ACC112 (cell line): ENCODE results near the gene DCUN1D2.

Source experiments
- H2AFZ ChIP-seq: fragments of 200-600 bp; sonication (generic); one replicate; pipeline ENCODE4 v1.6.0; 2017; ENCODE audit warnings: antibody characterized with exemption, low read length; ENCODE audit not compliant: unreplicated experiment
- H3K27ac ChIP-seq: fragments of 200-600 bp; sonication (generic); 2 replicates; pipeline ENCODE4 v1.5.1; 2014; ENCODE audit warnings: low read depth, mild to moderate bottlenecking, antibody characterized with exemption, low read length, moderate library complexity
- H3K27me3 ChIP-seq: fragments of 200-600 bp; sonication (generic); 2 replicates; pipeline ENCODE4 v1.6.1; 2014; ENCODE audit warnings: mild to moderate bottlenecking, antibody characterized with exemption, low read length, moderate library complexity, mixed read lengths; ENCODE audit not compliant: insufficient read depth
- H3K36me3 ChIP-seq: fragments of 200-600 bp; sonication (generic); 2 replicates; pipeline ENCODE4 v1.6.1; 2016; ENCODE audit warnings: mild to moderate bottlenecking, antibody characterized with exemption, low read length, moderate library complexity, mixed read lengths; ENCODE audit not compliant: insufficient read depth
- H3K4me1 ChIP-seq: fragments of 200-600 bp; sonication (generic); one replicate; pipeline ENCODE4 v1.6.1; 2016; ENCODE audit warnings: low read length, mixed read lengths; ENCODE audit not compliant: insufficient read depth, unreplicated experiment, control insufficient read depth
- H3K4me3 ChIP-seq: fragments of 200-600 bp; sonication (generic); 2 replicates; pipeline ENCODE4 v1.5.1; 2014; ENCODE audit warnings: mild to moderate bottlenecking, low read depth, low read length
- H3K79me2 ChIP-seq: fragments of 200-600 bp; sonication (generic); one replicate; pipeline ENCODE4 v1.6.0; 2016; ENCODE audit warnings: low read length; ENCODE audit not compliant: control insufficient read depth, unreplicated experiment, insufficient read depth

DCUN1D2 gene

DNA sequence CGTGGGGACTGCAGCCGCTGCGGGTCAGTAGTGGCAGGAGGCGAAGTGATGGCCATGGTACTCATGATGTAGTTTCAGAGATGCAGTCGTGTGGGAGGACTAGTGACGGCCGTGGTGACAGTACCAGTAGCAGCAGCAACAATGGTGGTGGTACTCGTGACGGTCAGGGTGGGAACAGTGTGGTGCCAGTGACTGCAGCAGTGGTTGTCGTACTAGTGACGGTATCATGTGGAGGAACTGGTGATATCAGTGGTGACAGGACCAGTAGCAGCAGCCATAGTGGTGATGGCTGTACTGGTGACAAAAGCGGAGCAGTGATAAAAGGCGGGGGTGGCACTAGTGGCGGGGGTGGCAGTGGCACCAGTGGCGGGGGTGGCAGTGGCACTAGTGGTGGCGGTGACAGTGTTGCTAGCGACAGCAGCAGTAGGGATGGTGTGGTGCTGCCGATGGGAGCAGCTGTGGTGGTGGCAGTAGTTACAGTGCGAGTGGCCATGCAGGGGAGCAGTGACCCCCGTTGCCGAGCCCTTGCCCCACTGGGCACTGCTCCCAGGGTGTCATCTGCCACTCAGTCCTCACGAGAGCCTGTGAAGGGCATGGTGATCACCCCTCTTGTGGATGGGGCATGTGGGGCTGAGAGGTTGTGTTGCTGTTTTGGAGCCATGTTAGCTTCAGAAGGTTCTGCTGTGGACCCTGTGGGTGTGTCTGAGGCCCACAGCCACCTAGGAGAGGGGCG, 60.0 kb downstream of the DCUN1D2 start:
- Histone ChIP-seq H3K36me3 (no peaks in the 10 kb centered on the region), H3K79me2 (no peaks in the 10 kb centered on the region), H3K4me3 (no peak overlapping the region), H2AFZ (no peak overlapping the region), H3K4me1 (no peaks in the 10 kb centered on the region), H3K27me3 (no peaks in the 10 kb centered on the region), H3K27ac (no peak overlapping the region)

DNA sequence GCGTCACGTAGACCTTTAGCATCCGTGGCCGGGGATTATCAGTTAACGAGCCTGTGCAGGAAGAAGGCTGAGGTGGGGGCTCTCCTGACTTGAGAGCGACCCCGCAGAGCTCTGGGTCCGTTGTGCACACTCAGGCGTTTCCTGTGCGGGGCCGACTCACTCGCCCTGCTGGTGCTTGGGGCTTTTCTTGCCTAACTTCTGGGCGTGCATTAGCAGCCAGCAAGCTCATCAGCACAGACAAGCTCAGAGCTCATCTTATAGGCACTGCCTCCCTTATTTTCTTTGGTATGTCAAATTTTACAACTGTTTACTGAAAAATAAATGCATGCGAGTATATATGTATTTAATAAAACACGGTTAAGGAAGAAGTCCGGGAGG, 60.9 kb downstream of the DCUN1D2 start:
- H3K27me3 ChIP-seq, result no peaks in the 10 kb centered on the region
- no peak overlapping the region for H3K4me3 ChIP-seq
- no peaks in the 10 kb centered on the region for H3K36me3 ChIP-seq
- H2AFZ ChIP-seq, result no peak overlapping the region
- no peaks in the 10 kb centered on the region for H3K79me2 ChIP-seq
- H3K4me1 ChIP-seq, result no peaks in the 10 kb centered on the region
- no peak overlapping the region for H3K27ac ChIP-seq

GRCh38 chr13:113428871-113429607, 61.5 kb downstream of the DCUN1D2 start:
- Histone ChIP-seq H3K4me1 (no peaks in the 10 kb centered on the region), H2AFZ (no peak overlapping the region), H3K79me2 (no peaks in the 10 kb centered on the region), H3K27me3 (no peaks in the 10 kb centered on the region), H3K4me3 (no peak overlapping the region), H3K36me3 (no peaks in the 10 kb centered on the region), H3K27ac (no peak overlapping the region)

- no peaks in the 10 kb centered on the region for H3K27me3 ChIP-seq
- H2AFZ ChIP-seq, result no peak overlapping the region
- no peaks in the 10 kb centered on the region for H3K36me3 ChIP-seq
- no peak overlapping the region for H3K27ac ChIP-seq
- no peaks in the 10 kb centered on the region for H3K4me1 ChIP-seq
- H3K4me3 ChIP-seq, result no peak overlapping the region
- no peaks in the 10 kb centered on the region for H3K79me2 ChIP-seq
These were observed 62.0 kb downstream of the DCUN1D2 start for GRCh38 chr13:113428469-113428865.

DNA sequence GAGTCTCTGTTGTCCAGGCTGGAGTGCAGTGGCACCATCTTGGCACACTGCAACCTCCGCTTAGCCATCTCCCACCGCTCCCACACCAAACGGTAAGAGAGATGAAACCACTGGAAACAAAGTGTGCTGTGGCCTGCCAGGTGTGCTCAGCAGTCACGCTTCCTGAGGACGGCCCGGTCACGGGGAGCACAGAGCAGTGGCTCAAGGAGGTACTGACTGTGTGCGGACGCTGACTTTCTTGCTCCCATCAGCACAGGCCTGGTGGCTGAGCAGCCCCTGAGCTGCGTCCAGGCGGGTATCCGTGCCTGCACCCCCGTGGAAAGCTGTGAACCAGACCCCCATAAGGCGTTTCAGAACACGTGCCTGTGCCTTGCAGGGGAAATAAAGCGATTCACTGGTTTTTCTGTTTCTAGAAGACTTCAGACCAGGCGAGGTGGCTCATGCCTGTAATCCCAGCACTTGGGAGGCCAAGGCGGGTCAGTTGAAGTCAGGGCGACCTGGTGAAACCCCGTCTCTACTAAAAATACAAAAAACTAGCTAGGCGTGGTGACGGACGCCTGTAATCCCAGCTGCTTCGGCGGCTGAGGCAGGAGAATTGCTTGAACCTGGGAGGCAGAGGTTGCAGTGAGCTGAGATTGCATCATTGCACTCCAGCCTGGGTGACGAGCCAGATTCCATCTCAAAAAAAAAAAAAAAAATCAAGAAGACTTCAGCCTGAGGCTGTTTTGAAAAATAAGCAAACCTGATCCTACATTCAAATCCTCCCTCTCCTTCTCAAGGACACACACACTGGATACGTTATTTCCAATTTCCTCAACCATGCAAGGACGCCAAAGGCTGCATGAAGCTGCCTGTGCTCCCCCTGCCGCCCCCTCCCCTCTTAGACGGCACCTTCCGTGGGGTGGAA, 62.7 kb downstream of the DCUN1D2 start:
- H3K36me3 ChIP-seq, result no peaks in the 10 kb centered on the region
- H3K27ac ChIP-seq, result no peak overlapping the region
- no peaks in the 10 kb centered on the region for H3K79me2 ChIP-seq
- no peak overlapping the region for H3K4me3 ChIP-seq
- no peaks in the 10 kb centered on the region for H3K4me1 ChIP-seq
- H2AFZ ChIP-seq, result no peak overlapping the region
- no peaks in the 10 kb centered on the region for H3K27me3 ChIP-seq

- Histone ChIP-seq H3K4me1 (peaks cover under 1% of the 10 kb centered on the region), H2AFZ (no peak overlapping the region), H3K27ac (no peak overlapping the region), H3K79me2 (no peaks in the 10 kb centered on the region), H3K4me3 (no peak overlapping the region), H3K27me3 (no peaks in the 10 kb centered on the region), H3K36me3 (no peaks in the 10 kb centered on the region)
These were observed 63.9 kb downstream of the DCUN1D2 start for GRCh38 chr13:113426591-113426986.

DNA sequence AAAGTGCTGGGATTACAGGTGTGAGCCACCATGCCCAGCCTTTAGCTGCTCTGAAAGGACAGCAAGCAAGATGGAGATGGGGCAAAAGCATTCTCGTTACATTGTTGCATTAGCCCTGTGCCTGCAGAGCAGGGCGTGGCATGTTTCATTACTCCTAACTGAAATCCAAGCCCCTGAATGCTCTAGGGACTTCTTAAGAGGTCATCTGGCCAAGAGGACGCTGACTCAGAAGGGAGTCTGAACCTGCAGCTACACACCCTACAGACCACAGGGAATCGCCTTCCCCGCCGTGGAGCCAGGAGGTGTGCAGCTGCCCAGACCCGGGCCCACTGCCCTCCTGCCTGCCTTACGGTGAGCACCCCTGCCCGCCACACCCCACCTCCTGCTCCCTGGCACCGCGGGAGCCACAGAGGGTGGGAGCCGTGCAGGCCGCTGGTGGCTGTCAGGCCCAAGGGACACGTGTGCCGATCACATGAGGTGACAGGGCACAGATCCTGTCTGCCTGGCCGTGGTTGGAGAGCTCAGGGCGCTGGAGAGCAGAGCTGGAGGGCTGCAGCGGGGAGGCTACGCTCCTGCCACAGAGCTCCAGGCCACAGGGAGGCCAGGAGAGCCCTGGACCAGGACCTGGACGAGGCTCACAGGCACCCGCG, 64.4 kb downstream of the DCUN1D2 start:
- Histone ChIP-seq H3K79me2 (no peaks in the 10 kb centered on the region), H3K27ac (no peak overlapping the region), H3K4me3 (no peak overlapping the region), H3K27me3 (no peaks in the 10 kb centered on the region), H3K4me1 (peaks cover 3% of the 10 kb centered on the region), H2AFZ (no peak overlapping the region), H3K36me3 (no peaks in the 10 kb centered on the region)

DNA sequence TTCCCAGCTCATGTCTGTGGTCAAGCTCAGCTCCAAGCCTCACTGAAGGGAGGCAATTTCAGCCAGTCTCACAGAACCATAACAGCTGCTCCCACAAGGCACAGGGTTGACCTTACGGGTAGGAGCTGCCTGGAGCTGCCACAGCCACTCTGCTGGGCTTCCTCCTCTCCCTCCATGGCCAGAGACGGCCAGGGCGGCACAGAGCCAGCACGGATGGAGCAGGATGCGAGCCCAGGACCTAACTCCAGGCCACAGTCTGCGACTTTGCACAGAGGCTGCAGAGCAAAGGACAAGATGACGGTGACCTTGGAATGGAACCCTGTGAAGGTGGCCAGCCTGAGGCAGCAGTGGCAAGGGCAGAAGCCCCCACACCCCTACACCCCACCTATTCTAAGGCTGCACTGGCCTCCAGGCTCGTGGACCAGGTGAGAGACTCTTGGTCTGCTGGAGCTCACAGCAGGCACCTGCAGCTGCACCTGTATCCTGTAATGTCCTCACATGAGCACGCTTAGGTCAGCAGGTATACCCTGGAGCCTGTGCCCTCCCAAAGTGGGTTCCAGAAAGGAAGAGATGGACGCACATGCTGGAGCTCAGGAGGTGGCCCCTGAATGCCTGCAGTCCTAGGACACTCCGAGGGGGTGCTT, 66.9 kb downstream of the DCUN1D2 start:
- H3K36me3 ChIP-seq, result no peaks in the 10 kb centered on the region
- no peak overlapping the region for H3K4me3 ChIP-seq
- H3K27me3 ChIP-seq, result no peaks in the 10 kb centered on the region
- H2AFZ ChIP-seq, result no peak overlapping the region
- H3K79me2 ChIP-seq, result no peaks in the 10 kb centered on the region
- peaks cover 3% of the 10 kb centered on the region for H3K4me1 ChIP-seq
- no peak overlapping the region for H3K27ac ChIP-seq

GRCh38 chr13:113422807-113423519, 67.5 kb downstream of the DCUN1D2 start:
- H3K36me3 ChIP-seq, result no peaks in the 10 kb centered on the region
- H3K27me3 ChIP-seq, result no peaks in the 10 kb centered on the region
- no peak overlapping the region for H3K4me3 ChIP-seq
- H2AFZ ChIP-seq, result no peak overlapping the region
- H3K27ac ChIP-seq, result no peak overlapping the region
- peaks cover 3% of the 10 kb centered on the region for H3K4me1 ChIP-seq
- no peaks in the 10 kb centered on the region for H3K79me2 ChIP-seq
